Fibroblast of the conjunctiva (primary cell): Measurements from ENCODE around the gene TNS3.
"Not testable (repeated sequence)": the region's sequence is repeated elsewhere in the genome, so short reads cannot be mapped to it uniquely, and the experiment has no call there.

ENCODE experiments used
- DNase-seq: peaks from one replicate; pipeline ENCODE4 v3.0.0-alpha.2; 2010; ENCODE audit warnings: low read depth

TNS3 gene

DNA sequence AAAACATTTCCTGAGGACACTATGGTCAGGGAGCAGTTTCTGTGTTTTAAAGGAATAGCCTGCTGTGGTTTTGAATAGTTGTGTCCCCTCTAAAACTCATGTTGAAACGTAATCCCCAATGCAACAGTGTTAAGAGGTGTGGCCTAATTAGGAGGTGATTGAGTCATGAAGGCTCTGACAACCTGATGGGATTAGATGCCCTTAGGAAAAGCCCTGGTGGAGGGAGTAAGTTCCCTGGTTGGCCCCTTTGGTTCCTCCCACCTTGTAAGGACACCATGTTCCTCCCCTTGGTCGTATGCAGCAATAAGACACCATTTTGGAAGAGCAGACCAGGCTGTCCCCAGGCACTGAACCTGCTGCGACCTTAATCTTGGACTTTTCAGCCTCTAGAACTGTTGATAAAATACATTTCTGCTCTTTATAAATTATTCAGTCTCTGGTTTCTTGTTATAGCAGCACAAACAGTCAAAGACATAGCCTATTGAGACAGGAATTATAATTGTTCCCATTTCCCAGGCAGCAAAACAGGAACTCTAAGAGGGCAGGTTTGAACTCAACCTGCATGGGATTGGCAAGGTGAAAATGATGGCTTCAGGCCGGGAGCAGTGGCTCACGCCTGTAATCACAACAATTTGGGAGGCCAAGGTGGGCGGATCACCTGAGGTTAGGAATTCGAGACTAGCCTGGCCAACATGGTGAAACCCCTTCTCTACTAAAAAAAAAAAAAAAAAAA lies 20.5 kb upstream of the TNS3 start:
- DNase-seq: no peak

DNA sequence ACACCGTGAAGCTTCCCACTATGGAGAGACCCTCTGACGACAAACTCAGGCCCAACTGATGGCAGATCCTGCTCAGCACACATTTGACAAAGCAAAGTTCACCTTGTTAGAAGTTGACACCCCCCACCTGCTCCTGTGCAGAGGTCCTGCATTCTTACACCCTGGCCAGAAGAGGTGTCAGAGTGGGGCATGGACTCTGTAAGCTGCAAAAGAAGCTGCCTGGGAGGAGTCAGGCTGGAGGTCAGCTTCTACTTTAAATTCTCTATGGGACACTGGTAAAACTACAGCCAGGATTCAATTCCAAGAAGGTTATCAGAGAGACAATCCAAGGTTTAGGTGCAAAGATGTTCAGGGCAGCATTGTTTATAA lies 20.0 kb upstream of the TNS3 start:
- DNase-seq: no peak

DNA sequence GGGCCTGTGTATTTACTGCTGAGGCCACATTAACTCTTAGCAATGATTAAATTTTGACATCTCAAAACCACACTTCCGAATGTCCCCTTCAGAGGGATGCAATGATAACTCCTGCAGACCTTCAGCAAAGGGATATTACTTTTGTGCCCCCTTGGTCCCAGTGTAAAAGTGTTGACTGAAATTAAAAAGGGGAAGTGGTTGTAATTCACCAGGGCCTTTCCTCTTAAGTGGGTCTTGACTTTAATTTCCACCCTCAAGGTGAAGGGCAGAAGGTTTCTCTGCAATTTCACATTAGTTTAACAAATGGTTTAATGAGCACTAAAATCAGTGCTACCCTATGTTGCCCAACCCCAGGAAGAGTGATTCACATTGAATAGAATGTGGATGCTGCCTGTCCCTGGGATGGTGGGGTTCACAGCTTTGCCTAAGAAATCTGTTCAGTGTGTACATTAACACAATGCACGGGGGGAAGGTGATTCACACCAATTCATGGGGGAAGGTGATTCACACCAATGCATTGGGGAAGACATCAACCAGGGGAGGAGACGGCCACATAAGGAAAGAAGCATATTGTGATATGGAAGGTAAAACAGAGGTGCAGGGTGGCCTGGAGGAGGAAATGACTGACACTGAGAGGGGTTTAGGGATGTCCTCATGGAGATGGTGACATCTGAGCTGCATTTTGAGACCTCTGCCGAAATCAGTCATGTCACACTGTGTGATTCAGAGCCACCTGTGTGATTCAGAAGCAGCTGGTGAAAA lies 19.4 kb upstream of the TNS3 start:
- DNase-seq: no peak

DNA sequence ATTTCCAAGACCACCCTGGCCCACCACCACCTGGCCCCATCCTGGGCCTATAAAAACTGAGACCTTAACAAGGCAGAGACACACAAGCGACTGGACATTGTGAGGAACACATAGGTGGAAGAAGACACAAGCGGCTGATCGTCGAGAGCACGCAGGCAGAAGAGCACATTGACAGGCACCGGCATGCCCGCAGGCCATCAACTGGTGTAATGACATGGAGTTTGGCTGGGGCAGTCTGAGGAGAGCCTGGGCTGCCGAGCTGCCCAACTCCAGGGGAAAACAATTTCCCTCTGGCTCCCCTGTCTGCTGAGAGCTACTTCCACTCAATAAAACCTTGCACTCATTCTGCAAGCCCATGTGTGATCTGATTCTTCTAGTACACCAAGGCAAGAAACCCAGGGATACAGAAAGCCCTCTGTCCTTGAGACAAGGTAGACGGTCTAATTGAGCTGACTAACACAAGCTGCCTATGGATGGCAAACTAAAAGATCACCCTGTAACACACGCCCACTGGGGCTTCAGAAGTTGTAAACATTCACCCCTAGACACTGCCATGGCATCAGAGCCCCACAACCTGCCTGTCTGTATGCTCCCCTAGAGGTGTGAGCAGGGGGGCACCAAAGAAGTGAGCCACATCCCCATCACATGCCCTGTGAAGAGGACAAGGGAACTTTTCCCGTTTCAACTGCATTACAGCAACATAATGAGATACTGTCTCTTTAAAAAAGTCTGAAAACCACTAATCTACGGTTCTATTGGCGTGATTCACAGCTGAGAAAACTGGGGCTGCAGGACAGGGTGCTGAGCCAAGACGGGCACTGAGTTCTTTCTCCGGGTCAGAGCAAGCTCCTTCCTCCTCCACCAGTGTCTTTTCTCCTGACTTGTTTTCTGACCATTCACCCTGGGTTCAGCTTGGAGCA lies 18.5 kb upstream of the TNS3 start:
- no peak for DNase-seq

DNA sequence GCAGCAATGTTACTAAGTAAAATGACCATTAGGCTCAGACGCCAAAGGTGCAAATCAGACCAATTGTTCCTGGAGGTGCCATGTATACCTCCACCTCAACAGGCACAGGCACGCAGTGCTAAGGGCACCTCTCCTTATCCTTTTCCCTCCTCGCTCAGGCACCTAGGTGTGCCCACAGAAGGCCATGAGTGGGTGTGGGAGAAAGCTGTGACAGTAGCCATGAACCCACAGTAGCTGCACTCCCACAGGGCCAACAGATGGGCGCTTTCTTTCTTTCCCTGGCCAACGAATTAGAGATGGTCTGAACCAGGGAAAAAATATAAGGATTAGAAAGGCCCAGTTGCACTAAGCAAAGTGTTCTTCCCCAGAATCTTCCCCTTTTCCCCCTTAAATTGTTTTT lies 15.5 kb upstream of the TNS3 start:
- no peak for DNase-seq

- no peak for DNase-seq
Measured at GRCh38 chr7:47596502-47597202, 14.7 kb upstream of the TNS3 start.

DNA sequence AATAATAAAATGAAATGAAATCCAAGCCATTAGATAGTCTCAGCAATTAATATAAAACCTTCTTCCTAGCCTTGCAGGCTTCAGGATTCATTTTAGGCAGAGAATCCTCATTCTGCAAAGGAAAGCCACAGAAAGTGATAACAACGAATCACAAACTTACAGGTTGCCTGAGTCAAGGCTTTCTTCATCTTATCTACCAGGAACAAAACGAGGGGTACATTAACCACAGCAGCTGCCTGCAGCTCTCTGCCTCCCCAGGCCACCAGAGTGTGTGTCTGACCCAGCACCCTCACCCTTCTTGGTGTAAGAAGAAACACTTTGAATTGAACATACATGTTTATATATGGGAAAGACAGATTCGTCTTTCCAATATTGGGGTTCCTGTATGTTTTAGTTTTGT lies 12.5 kb upstream of the TNS3 start:
- no peak for DNase-seq

DNA sequence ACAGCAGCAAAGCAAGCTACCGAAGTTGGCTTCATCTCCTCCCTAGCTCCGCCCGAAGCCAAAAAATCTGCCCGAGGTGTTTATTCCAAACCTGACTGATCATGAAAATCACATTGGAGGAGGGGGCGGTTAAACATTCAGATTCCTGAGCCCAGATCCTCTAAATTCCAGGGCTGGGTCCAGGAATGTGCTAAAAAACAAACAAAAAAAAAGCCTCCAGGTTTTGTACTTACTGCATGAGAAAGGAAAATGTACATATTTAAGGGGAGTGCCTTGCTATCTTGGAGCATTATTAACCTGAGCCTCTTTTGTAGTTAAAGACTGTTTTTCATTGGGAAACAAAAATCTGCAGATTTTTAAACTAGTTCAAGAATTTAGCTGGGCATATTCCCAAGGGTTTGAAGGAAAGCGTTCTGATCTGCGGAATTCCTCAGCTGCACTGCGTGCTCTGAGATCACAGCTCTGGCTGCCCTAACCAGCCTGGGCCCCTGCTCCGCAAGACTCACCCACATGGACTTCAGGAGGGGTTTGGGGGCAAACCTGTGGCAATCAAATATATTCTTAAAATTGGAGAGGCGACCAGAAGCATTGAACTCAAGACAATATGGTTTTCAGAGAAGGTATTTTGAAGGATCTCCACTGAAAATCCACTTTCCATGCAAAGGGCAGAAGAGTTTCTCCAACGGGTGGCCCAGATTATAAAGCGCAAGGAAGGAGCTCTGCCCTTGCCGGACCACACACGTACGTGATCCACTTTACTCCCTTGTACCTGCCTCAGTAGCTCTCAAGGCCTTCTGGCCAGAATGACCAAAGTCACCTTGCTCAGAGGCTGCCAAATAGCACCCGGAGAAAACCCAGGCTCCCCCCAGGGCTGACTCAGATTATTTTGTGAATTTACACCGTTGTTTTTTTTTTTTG lies 10.0 kb upstream of the TNS3 start:
- DNase-seq: no peak

DNA sequence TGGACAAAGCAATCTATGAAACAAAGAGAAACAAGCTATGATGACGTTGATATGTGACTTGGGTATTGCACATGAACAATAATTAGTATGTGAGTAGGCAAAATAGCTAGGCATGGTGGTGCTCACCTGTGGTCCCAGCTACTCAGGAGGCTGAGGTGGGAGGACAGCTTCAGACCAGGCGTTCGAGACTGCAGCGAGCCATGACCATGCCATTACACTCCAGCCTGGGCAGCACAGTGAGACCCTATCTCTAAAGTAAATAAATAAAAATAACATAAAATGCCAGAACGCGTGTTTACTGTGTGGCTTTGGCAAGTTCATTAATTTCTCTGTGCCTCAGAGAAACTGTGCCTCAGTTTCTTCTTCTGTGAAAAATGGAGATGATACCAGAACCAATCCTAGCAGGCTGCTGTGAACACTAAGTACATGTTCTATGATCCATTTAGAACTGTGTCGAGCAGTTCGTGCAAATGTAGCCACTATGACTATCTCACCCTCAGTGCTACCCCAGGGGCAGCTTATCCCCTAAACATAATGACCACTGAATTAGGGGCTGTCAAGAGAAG lies 9.3 kb upstream of the TNS3 start:
- no peak for DNase-seq

GRCh38 chr7:47590215-47590614 lies 8.3 kb upstream of the TNS3 start:
- DNase-seq: not testable (repeated sequence)

DNA sequence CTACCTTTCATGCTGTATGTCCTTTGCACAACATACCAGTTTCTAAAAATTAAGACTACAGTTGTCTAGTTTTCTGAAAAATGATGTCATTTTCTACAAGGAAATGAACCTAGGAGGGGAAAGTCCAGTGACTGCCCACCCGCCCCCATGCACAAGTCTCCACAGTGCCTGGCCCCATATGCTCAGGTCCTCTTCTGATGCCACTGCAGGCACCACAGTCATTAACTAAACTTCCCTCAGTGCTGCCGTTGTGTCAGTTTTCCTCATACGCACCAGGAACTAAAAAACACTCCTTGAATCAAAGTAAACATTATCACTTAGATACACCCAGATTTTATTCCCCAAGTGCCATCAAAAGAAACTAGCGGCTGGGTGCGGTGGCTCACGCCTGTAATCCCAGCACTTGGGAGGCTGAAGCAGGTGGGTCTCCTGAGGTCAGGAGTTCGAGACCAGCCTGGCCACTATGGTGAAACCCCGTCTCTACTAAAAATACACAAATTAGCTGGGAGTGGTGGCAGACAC lies 6.9 kb upstream of the TNS3 start:
- no peak for DNase-seq

GRCh38 chr7:47587976-47588375 lies 6.1 kb upstream of the TNS3 start:
- no peak for DNase-seq

GRCh38 chr7:47587351-47587750 lies 5.4 kb upstream of the TNS3 start:
- no peak for DNase-seq

DNA sequence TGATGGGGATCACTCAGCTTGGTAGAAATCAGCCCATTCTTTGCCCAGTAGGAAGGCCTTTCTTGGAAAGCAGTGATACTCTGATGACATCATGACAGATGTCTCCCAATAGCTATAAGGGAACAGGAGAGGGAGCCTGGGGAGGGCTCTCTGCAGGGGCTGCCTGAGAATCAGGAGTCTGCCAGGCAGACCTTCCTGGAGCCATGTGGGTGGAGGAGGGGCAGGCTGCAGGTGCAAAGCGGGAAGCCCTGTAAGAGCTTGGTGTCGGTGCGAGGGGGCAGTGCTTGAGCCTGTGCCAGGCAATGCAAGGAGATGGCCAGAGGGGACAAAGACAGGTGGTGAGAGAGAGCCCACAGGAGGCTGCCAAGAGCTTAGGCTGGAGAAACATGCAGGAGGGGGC lies 5.0 kb upstream of the TNS3 start:
- no peak for DNase-seq

DNA sequence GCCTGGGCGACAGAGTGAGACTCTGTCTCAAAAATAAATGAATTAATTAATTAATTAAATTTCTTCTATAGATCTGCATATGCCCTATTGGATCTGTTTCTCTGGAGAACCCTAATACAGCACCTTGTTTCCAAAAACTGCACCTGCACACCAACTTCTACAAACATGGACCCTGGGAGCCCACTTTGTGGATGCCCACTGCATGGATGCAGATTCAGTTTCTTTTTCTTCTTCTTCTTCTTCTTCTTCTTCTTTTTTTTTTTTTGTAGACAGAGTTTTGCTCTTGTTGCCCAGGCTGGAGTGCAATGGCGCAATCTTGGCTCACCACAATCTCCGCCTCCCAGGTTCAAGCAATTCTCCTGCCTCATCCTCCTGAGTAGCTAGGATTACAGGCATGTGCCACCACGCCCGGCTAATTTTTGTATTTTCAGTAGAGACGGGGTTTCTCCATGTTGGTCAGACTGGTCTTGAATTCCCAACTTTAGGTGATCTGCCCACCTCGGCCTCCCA lies 4.3 kb upstream of the TNS3 start:
- not testable (repeated sequence) for DNase-seq

DNA sequence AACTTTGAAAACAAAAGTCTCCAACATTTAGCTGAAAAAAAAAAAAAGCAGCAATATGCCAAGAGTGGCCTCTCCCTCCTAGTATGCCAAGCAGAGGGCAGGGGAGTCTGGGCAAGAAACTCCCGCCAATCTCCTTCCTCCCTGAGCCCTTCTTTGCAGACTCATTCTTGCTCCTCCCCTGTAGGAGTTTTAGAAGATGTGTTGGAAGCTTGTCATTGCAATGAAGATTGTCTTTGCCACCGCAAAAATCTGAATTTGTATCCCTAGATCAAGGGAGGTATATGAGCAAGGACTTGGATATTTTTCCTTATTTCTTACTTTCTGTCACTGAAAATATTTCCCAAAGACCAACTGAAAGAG lies 2.6 kb upstream of the TNS3 start:
- DNase-seq: no peak

DNA sequence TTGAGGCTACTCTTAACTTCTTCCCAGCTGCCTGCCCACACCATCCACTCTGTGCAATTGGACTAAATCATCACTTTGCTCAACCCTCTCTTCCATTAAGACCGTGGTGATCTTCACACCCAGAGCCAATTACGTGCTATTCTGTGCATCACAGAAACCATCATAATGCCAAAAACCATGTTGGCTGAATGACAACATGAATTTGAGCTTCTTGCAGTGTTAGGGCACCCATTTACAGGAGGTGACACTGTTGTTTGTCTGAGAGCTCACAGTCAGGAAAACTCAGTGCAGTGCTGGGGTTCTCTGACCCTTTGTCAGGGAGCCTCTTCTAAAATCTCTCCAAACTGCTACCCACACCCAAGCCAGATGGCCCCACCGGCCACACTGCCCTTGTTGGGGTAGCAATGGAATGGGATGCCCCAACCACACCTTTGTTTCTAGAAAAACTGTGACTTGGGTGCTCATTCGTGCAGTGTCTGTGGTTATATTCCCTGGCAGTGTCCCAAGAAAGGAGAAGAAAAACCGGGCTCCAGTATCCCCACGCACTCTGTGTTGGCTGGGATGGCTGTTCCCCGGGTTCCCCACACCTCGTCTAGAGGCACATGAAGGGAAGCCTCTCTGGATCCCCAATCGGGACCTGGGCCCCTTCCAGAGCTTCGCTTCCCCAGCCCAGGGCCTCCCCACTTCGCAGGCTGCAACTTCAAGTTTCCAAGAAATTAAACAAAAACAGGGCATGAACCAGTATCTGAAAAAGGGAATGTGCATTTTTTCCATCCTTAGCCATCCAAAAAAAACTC lies 2.0 kb upstream of the TNS3 start:
- DNase-seq: no peak

- no peak for DNase-seq
Measured at GRCh38 chr7:47582764-47583738, 1.1 kb upstream of the TNS3 start.
